ENCODE data around the gene PTH2R.

DNA sequence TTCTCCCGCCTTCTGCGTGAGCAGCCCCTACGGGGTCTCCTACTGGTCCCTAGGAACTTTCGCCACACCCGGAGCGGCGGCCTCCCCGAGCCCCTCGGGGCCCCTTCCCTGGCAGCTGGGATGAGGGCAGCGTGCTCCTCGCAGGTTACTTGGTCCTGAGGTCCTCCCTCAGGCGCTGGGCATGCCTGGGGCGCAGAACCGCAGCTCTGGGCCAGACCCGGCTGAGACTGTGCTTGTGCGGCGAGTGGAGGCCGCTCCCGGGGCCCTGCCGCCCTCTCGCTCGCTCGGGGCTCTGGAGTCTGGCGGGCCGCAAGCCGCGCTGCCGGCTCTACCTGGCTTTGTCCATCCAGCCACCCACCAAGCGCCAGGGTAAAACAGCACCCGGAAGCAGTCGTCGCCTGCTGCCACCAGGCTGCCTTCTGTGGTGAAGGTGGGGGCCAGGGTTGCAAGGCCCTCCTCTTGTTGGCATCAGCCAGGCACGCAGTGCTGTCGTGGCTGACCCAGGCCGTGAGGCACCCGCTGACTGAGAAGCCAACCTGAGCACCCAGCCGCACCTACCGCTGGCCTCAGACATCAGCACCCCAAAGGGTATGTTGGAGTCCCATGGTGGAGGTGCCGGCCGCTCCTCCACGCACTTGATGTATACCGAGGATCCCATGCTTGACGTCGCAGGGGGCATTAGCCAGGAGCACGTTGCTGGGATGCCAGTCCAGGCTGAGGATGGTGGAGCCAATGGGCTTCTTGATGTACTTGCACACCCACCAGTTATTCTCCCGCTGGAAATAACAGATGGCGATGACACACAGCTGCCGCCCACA is 46.1 kb upstream of the PTH2R start:
- TF ChIP-seq, protein P1, sequence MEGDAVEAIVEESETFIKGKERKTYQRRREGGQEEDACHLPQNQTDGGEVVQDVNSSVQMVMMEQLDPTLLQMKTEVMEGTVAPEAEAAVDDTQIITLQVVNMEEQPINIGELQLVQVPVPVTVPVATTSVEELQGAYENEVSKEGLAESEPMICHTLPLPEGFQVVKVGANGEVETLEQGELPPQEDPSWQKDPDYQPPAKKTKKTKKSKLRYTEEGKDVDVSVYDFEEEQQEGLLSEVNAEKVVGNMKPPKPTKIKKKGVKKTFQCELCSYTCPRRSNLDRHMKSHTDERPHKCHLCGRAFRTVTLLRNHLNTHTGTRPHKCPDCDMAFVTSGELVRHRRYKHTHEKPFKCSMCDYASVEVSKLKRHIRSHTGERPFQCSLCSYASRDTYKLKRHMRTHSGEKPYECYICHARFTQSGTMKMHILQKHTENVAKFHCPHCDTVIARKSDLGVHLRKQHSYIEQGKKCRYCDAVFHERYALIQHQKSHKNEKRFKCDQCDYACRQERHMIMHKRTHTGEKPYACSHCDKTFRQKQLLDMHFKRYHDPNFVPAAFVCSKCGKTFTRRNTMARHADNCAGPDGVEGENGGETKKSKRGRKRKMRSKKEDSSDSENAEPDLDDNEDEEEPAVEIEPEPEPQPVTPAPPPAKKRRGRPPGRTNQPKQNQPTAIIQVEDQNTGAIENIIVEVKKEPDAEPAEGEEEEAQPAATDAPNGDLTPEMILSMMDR (IDR thresholded peaks at IDR 0.05), result no peak
- TF ChIP-seq EP300 (IDR thresholded peaks at IDR 0.05; ENCODE audit: low read depth) (no peak), POLR2AphosphoS5 (IDR thresholded peaks at IDR 0.05) (no peak), POLR2A (IDR thresholded peaks at IDR 0.05) (no peak)
